ENCODE data around the gene ADD2. TPM values are rescaled to one million over a fixed set of nuclear protein-coding genes. Genes with fewer than 3 reads are reported as not detected.

The ADD2 gene
- total and polyA plus RNA-seq, 2 experiments from 2014 or later = 34.6 to 223 TPM

GRCh38 chr2:70769450-70769849 lies 1.4 kb upstream of the ADD2 start:
- DNase-seq (ENCODE audit: low spot score) = no peak
- Mint-ChIP-seq H3K27ac (no peak overlapping the region), H3K4me1 (peaks cover 35% of the 10 kb centered on the region), H3K27me3 (ENCODE audit: insufficient read depth, low read depth, poor library complexity) (peaks cover 9% of the 10 kb centered on the region), H3K36me3 (ENCODE audit: low read depth) (peaks cover 10% of the 10 kb centered on the region; the same call in 2 of the 3 replicates), H3K4me3 (peak overlapping the region; percentile 66), H3K9me3 (no peaks in the 10 kb centered on the region)
- Histone ChIP-seq H3K79me2 (replicated peaks; ENCODE audit: insufficient read depth) (peaks cover 26% of the 10 kb centered on the region), H3K27me3 (ENCODE audit: insufficient read depth) (no peaks in the 10 kb centered on the region), H3K9me2 (ENCODE audit: insufficient read depth) (peaks cover 20% of the 10 kb centered on the region; the same call in 1 of the 2 replicates), H3K4me3 (no peak overlapping the region; the same call in 1 of the 2 replicates), H3K36me3 (ENCODE audit: insufficient read depth) (no peaks in the 10 kb centered on the region), H2AFZ (peak overlapping the region; percentile 94; the same call in 1 of the 2 replicates), H3K4me2 (peak overlapping the region; percentile 76), H3F3A (replicated peaks; ENCODE audit: low read depth) (peaks cover 6% of the 10 kb centered on the region), H4K20me1 (replicated peaks; ENCODE audit: insufficient read depth) (peaks cover 4% of the 10 kb centered on the region; the same call in 1 of the 2 replicates), H3K4me1 (ENCODE audit: insufficient read depth) (peaks cover 33% of the 10 kb centered on the region), H3K27ac (ENCODE audit: low read depth) (no peak overlapping the region)
- TF ChIP-seq ZNF114 (CRISPR knock-in tag; IDR thresholded peaks at IDR 0.05) (no peak), POLR2AphosphoS5 (IDR thresholded peaks at IDR 0.05; ENCODE audit: low read depth) (no peak), STAT1 (IDR thresholded peaks at IDR 0.05; ENCODE audit: unreplicated experiment) (no peak)
- TF ChIP-seq, protein P1, sequence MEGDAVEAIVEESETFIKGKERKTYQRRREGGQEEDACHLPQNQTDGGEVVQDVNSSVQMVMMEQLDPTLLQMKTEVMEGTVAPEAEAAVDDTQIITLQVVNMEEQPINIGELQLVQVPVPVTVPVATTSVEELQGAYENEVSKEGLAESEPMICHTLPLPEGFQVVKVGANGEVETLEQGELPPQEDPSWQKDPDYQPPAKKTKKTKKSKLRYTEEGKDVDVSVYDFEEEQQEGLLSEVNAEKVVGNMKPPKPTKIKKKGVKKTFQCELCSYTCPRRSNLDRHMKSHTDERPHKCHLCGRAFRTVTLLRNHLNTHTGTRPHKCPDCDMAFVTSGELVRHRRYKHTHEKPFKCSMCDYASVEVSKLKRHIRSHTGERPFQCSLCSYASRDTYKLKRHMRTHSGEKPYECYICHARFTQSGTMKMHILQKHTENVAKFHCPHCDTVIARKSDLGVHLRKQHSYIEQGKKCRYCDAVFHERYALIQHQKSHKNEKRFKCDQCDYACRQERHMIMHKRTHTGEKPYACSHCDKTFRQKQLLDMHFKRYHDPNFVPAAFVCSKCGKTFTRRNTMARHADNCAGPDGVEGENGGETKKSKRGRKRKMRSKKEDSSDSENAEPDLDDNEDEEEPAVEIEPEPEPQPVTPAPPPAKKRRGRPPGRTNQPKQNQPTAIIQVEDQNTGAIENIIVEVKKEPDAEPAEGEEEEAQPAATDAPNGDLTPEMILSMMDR (conservative IDR thresholded peaks at IDR 0.05; ENCODE audit: low read depth in 2 of 2) = no peak
- ATAC-seq = no peak

- Histone ChIP-seq H3K4me3 (peak overlapping the region; percentile 52), H3K4me1 (ENCODE audit: insufficient read depth) (peaks cover 38% of the 10 kb centered on the region), H3K36me3 (ENCODE audit: insufficient read depth) (no peaks in the 10 kb centered on the region), H2AFZ (peak overlapping the region; percentile 94), H3K27me3 (ENCODE audit: insufficient read depth) (no peaks in the 10 kb centered on the region), H3K27ac (ENCODE audit: low read depth) (peak overlapping the region; percentile 37; the same call in 1 of the 2 replicates), H3F3A (replicated peaks; ENCODE audit: low read depth) (peaks cover 6% of the 10 kb centered on the region), H3K9me2 (ENCODE audit: insufficient read depth) (peaks cover 11% of the 10 kb centered on the region; the same call in 1 of the 2 replicates), H3K4me2 (peak overlapping the region; percentile 76), H4K20me1 (replicated peaks; ENCODE audit: insufficient read depth) (peaks cover 9% of the 10 kb centered on the region; the same call in 1 of the 2 replicates), H3K79me2 (replicated peaks; ENCODE audit: insufficient read depth) (peaks cover 34% of the 10 kb centered on the region)
- Mint-ChIP-seq H3K27me3 (ENCODE audit: insufficient read depth, low read depth, poor library complexity) (peaks cover 14% of the 10 kb centered on the region), H3K27ac (peak overlapping the region; percentile 77), H3K4me3 (peak overlapping the region; percentile 66), H3K9me3 (no peaks in the 10 kb centered on the region), H3K36me3 (ENCODE audit: low read depth) (peaks cover 14% of the 10 kb centered on the region; the same call in 2 of the 3 replicates), H3K4me1 (peaks cover 40% of the 10 kb centered on the region)
- ATAC-seq (no peak; the same call in 2 of the 3 replicates), DNase-seq (ENCODE audit: low spot score) (peak; percentile 32)
- no peak for TF ChIP-seq REST (IDR thresholded peaks at IDR 0.05; ENCODE audit: unreplicated experiment)
- no peak for TF ChIP-seq EZH2 (IDR thresholded peaks at IDR 0.05; ENCODE audit: low read depth, unreplicated experiment)
- TF ChIP-seq POLR2AphosphoS5 (IDR thresholded peaks at IDR 0.05; ENCODE audit: low read depth) = no peak
- TF ChIP-seq, protein P2, sequence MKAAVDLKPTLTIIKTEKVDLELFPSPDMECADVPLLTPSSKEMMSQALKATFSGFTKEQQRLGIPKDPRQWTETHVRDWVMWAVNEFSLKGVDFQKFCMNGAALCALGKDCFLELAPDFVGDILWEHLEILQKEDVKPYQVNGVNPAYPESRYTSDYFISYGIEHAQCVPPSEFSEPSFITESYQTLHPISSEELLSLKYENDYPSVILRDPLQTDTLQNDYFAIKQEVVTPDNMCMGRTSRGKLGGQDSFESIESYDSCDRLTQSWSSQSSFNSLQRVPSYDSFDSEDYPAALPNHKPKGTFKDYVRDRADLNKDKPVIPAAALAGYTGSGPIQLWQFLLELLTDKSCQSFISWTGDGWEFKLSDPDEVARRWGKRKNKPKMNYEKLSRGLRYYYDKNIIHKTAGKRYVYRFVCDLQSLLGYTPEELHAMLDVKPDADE (IDR thresholded peaks at IDR 0.05) = no peak
- TF ChIP-seq JUNB (IDR thresholded peaks at IDR 0.05; ENCODE audit: unreplicated experiment) = no peak
- TF ChIP-seq EZH2phosphoT487 (IDR thresholded peaks at IDR 0.05; ENCODE audit: unreplicated experiment) = no peak
- no peak for TF ChIP-seq ZNF114 (CRISPR knock-in tag; IDR thresholded peaks at IDR 0.05)
Observed at GRCh38 chr2:70768590-70769085, 638 bp upstream of the ADD2 start.

All from GM23338 (cell line).